ENCODE results near the gene SNCA.

Gene SNCA

GRCh38 chr4:89703829-89704590 is 133.0 kb downstream of the SNCA start:
- no peak for TF ChIP-seq CTCF (IDR thresholded peaks at IDR 0.05; ENCODE audit: low read depth, low read length, missing control alignments)
- no peak for DNase-seq (ENCODE audit: low read depth)
- in situ Hi-C loops (cut with HindIII; ENCODE audit: low sequenced_read_pairs), result no loop called here

GRCh38 chr4:89700766-89701423 is 136.1 kb downstream of the SNCA start:
- TF ChIP-seq CTCF (IDR thresholded peaks at IDR 0.05; ENCODE audit: low read depth, low read length, missing control alignments), result no peak
- no peak for DNase-seq (ENCODE audit: low read depth)
- no peak overlapping the region for H3K4me3 ChIP-seq (ENCODE audit: low read depth, low read length)
- in situ Hi-C loops (cut with HindIII; ENCODE audit: low sequenced_read_pairs), result no loop called here

More at GRCh38 chr4:89703829-89704590, 133.0 kb downstream of the SNCA start:
- H3K4me3 ChIP-seq (ENCODE audit: low read depth, low read length), result no peak overlapping the region

- H3K4me3 ChIP-seq (ENCODE audit: low read depth, low read length), result no peak overlapping the region
- DNase-seq (ENCODE audit: low read depth), result no peak
- no peak for TF ChIP-seq CTCF (IDR thresholded peaks at IDR 0.05; ENCODE audit: low read depth, low read length, missing control alignments)
- in situ Hi-C loops (cut with HindIII; ENCODE audit: low sequenced_read_pairs), result no loop called here
Measured at GRCh38 chr4:89685690-89686089, 151.3 kb downstream of the SNCA start.

- no peak overlapping the region for H3K4me3 ChIP-seq (ENCODE audit: low read depth, low read length)
- no peak for TF ChIP-seq CTCF (IDR thresholded peaks at IDR 0.05; ENCODE audit: low read depth, low read length, missing control alignments)
- DNase-seq (ENCODE audit: low read depth), result no peak
- in situ Hi-C loops (cut with HindIII; ENCODE audit: low sequenced_read_pairs), result no loop called here
Measured at GRCh38 chr4:89685277-89685676, 151.7 kb downstream of the SNCA start.

- no peak for DNase-seq (ENCODE audit: low read depth)
- no peak for TF ChIP-seq CTCF (IDR thresholded peaks at IDR 0.05; ENCODE audit: low read depth, low read length, missing control alignments)
- in situ Hi-C loops (cut with HindIII; ENCODE audit: low sequenced_read_pairs), result no loop called here
- no peak overlapping the region for H3K4me3 ChIP-seq (ENCODE audit: low read depth, low read length)
Measured at GRCh38 chr4:89684536-89684935, 152.4 kb downstream of the SNCA start.

- no peak for TF ChIP-seq CTCF (IDR thresholded peaks at IDR 0.05; ENCODE audit: low read depth, low read length, missing control alignments)
- no peak overlapping the region for H3K4me3 ChIP-seq (ENCODE audit: low read depth, low read length)
- in situ Hi-C loops (cut with HindIII; ENCODE audit: low sequenced_read_pairs), result no loop called here
- no peak for DNase-seq (ENCODE audit: low read depth)
Measured at GRCh38 chr4:89682808-89683207, 154.2 kb downstream of the SNCA start.

Data from astrocyte of the cerebellum (primary cell).